IMR-90 (cell line): ENCODE data around the gene CKS1B. TPM values are rescaled to one million over a fixed set of nuclear protein-coding genes. Genes with fewer than 3 reads are reported as not detected.

ENCODE experiments used
- ATAC-seq: fragments of 200-7000 bp; cut with Tn5 transposase; 2 replicates; pipeline ENCODE4 v1.9.1; 2020; ENCODE audit warnings: low read depth, mild to moderate bottlenecking, moderate library complexity
- BruUV-seq: library from RNA; stranded (reverse); fragments of 400-500 nt; replicated peaks from 2 replicates; lab custom pipeline; 2021; lab: Mats Ljungman, UMichigan
- CTCF ChIA-PET: fragments of 300-600 bp; formaldehyde crosslinking; extraction: SDS; loops from one replicate; lab custom pipeline; 2021; ENCODE audit warnings: antibody characterized with exemption; lab: Yijun Ruan, JAX
- POLR2A ChIA-PET: fragments of 300-600 bp; sonication (Branson Sonifier 250); formaldehyde crosslinking; loops from one replicate; lab custom pipeline; 2022; ENCODE audit warnings: antibody characterized with exemption; ENCODE audit not compliant: unreplicated experiment; lab: Charles Lee
- DNase-seq: peaks from one replicate; pipeline ENCODE4 v3.0.0; 2013
- H2AFZ ChIP-seq: replicated peaks from 2 replicates; pipeline ENCODE3; 2013; ENCODE audit warnings: low read length, mild to moderate bottlenecking; ENCODE audit not compliant: poor library complexity
- H2AK5ac ChIP-seq: 2 replicates; pipeline ENCODE4 v1.6.1; 2013; ENCODE audit warnings: low read depth, low read length, inconsistent platforms
- H2AK9ac ChIP-seq: replicated peaks from 2 replicates; pipeline ENCODE3; 2013; ENCODE audit warnings: mild to moderate bottlenecking, low read depth, low read length, moderate library complexity; ENCODE audit not compliant: poor library complexity
- H2BK120ac ChIP-seq: 2 replicates; pipeline ENCODE4 v1.6.1; 2013; ENCODE audit warnings: low read depth, low read length, inconsistent platforms
- H2BK15ac ChIP-seq: 3 replicates; pipeline ENCODE4 v1.6.1; 2013; ENCODE audit warnings: low read depth, low read length, inconsistent platforms
- H2BK20ac ChIP-seq: 2 replicates; pipeline ENCODE4 v1.6.1; 2013; ENCODE audit warnings: low read depth, mild to moderate bottlenecking, inconsistent platforms, low read length, moderate library complexity
- H2BK5ac ChIP-seq: 2 replicates; pipeline ENCODE4 v1.6.1; 2013; ENCODE audit warnings: mild to moderate bottlenecking, low read depth, low read length, inconsistent platforms; ENCODE audit not compliant: poor library complexity, severe bottlenecking
- H3K14ac ChIP-seq: replicated peaks from 2 replicates; pipeline ENCODE4 v1.6.1; 2013; ENCODE audit warnings: low read depth, low read length, inconsistent platforms
- H3K18ac ChIP-seq: 2 replicates; pipeline ENCODE4 v1.6.1; 2013; ENCODE audit warnings: low read depth, low read length, control low read depth
- H3K23ac ChIP-seq: 2 replicates; pipeline ENCODE4 v1.6.1; 2013; ENCODE audit warnings: low read depth, low read length, inconsistent platforms
- H3K27ac ChIP-seq: 2 replicates; pipeline ENCODE4 v1.5.1; 2013; ENCODE audit warnings: mild to moderate bottlenecking, control low read depth, low read length; ENCODE audit not compliant: insufficient read depth
- H3K27me3 ChIP-seq: 2 replicates; pipeline ENCODE4 v1.6.1; 2013; ENCODE audit warnings: low read length; ENCODE audit not compliant: control insufficient read depth, insufficient read depth
- H3K36me3 ChIP-seq: 2 replicates; pipeline ENCODE4 v1.6.1; 2013; ENCODE audit warnings: low read length, mixed read lengths; ENCODE audit not compliant: control insufficient read depth, insufficient read depth
- H3K4ac ChIP-seq: 2 replicates; pipeline ENCODE4 v1.6.1; 2013; ENCODE audit warnings: low read depth, low read length, inconsistent platforms
- H3K4me1 ChIP-seq: 2 replicates; pipeline ENCODE4 v1.6.1; 2013; ENCODE audit warnings: low read length, mixed read lengths; ENCODE audit not compliant: control insufficient read depth, insufficient read depth
- H3K4me2 ChIP-seq: 2 replicates; pipeline ENCODE4 v1.6.1; 2013; ENCODE audit warnings: low read depth, mild to moderate bottlenecking, control low read depth, low read length, moderate library complexity
- H3K4me3 ChIP-seq: 2 replicates; pipeline ENCODE4 v1.5.1; 2013; ENCODE audit warnings: low read depth, mild to moderate bottlenecking, control low read depth, low read length, moderate library complexity; ENCODE audit not compliant: insufficient read depth
- H3K56ac ChIP-seq: 2 replicates; pipeline ENCODE4 v1.6.1; 2013; ENCODE audit warnings: low read length, inconsistent platforms; ENCODE audit not compliant: insufficient read depth; ENCODE audit errors: extremely low read depth
- H3K79me1 ChIP-seq, 2 experiments: 2 replicates each; pipeline ENCODE4 v1.6.1; 2013; ENCODE audit warnings: low read length in 2 of 2, inconsistent platforms in 1 of 2, low read depth in 1 of 2
- H3K9ac ChIP-seq: 2 replicates; pipeline ENCODE4 v1.6.1; 2013; ENCODE audit warnings: low read depth, low read length, control low read depth
- H3K9me1 ChIP-seq: 2 replicates; pipeline ENCODE4 v1.6.1; 2013; ENCODE audit warnings: low read length, inconsistent platforms; ENCODE audit not compliant: insufficient read depth
- H3K9me3 ChIP-seq: 2 replicates; pipeline ENCODE4 v1.6.1; 2013; ENCODE audit warnings: low read length; ENCODE audit not compliant: control insufficient read depth, insufficient read depth
- H4K20me1 ChIP-seq: 2 replicates; pipeline ENCODE4 v1.6.1; 2013; ENCODE audit warnings: low read length, inconsistent platforms; ENCODE audit not compliant: insufficient read depth
- H4K5ac ChIP-seq: 2 replicates; pipeline ENCODE4 v1.6.1; 2013; ENCODE audit warnings: mild to moderate bottlenecking, low read depth, low read length, control low read depth
- H4K8ac ChIP-seq, 2 experiments: 2 replicates each; pipeline ENCODE4 v1.6.1; 2013; ENCODE audit warnings: low read depth in 2 of 2, low read length in 2 of 2, control low read depth in 1 of 2, inconsistent platforms in 1 of 2
- H4K91ac ChIP-seq: 2 replicates; pipeline ENCODE4 v1.6.1; 2013; ENCODE audit warnings: low read depth, low read length, inconsistent platforms; ENCODE audit not compliant: insufficient read depth
- MXI1 ChIP-seq: IDR thresholded peaks from 2 replicates; pipeline ENCODE4 v1.6.1; 2012; ENCODE audit warnings: low read depth, mild to moderate bottlenecking, low read length, moderate library complexity, borderline replicate concordance
- SMC3 ChIP-seq: fragments of 150-350 bp; IDR thresholded peaks from 2 replicates; pipeline ENCODE4 v1.6.1; 2016; ENCODE audit warnings: low read depth, mild to moderate bottlenecking, antibody characterized with exemption, low read length, moderate library complexity
- WGBS, 2 experiments: methylation state at CpG; one replicate each; pipeline versions ENCODE4 v1.1.5 to v1.1.7; 2013; ENCODE audit warnings: missing lambda C conversion rate in 2 of 2; ENCODE audit not compliant: insufficient read length in 1 of 2; ENCODE audit errors: extremely low coverage in 2 of 2; 5-methylcytosine and 5-hydroxymethylcytosine counted together
- dilution Hi-C: fragments of 300-500 bp; cut with HindIII; formaldehyde crosslinking; loops from one replicate; pipeline ENCODE4 v1.14.3; 2018; ENCODE audit warnings: low sequenced_read_pairs; ENCODE audit not compliant: unreplicated experiment
- in situ Hi-C: fragments of 300-500 bp; cut with MboI; formaldehyde crosslinking; loops from 3 replicates; pipeline ENCODE4 v1.14.3; 2019; ENCODE audit warnings: low sequenced_read_pairs, inconsistent platforms, mixed read lengths
- intact Hi-C: fragments of 100-400 bp; cut with micrococcal nuclease; formaldehyde crosslinking; loops from 2 replicates; pipeline ENCODE4 v1.10.0; 2022
- polyA plus RNA-seq, 3 experiments: library from polyadenylated mRNA; depleted of rRNA; stranded (reverse); fragments of >200 nt; gene quantifications; 2 replicates each; pipeline ENCODE4 v1.2.3, GENCODE V29; 2012; ENCODE audit warnings: low replicate concordance in 1 of 3
- total RNA-seq: library from RNA; depleted of rRNA; stranded (reverse); fragments of >200 nt; gene quantifications from 2 replicates; pipeline ENCODE4 v1.2.3, GENCODE V29; 2012

The CKS1B gene
- total and polyA plus RNA-seq, 2 of the 4 experiments (the other 2 are of a cell fraction): 140 to 195 TPM

DNA sequence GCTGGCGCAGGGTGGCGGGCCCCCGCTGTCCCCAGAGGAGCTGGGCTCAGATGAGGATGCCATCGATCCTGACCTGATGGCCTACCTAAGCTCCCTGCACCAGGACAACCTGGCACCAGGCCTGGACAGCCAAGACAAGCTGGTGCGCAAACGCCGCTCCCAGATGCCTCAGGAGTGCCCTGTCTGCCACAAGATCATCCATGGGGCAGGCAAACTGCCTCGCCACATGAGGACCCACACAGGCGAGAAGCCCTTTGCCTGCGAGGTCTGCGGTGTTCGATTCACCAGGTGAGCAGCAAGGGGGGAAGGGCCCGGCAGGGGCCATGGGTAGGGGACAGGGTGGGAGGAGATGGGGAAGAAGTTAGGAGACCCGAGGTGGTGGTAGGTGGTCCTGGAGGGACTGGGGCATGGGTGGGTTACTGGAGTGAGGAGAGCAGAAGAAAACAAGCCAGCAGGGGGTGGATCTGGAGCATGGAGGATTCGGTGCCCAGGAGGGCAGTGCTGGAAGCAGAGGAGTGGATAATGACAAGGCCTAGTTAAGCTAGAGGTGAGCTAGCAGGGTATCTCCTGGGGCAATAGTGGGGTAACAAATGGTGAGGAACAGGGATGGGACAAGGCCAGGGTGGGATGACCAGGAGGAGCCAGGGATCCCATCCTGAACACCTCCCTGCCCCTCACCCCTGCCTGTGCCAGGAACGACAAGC lies 41.2 kb downstream of the CKS1B start:
- BruUV-seq: no TSS peak
- H3K9me3 ChIP-seq: no peaks in the 10 kb centered on the region
- no peak overlapping the region for H3K9ac ChIP-seq
- ATAC-seq: no peak
- DNase-seq: no peak
- ChIA-PET POLR2A (interaction anchor here (0.6 kb wide), 1 partner anchor 457 kb away, joined by 13 read pairs; the partner anchor contains the start of gene UBE2Q1), CTCF (interaction anchor here (1.0 to 2.3 kb wide), 3 partner anchors 12 to 43 kb away, joined by 3 to 7 read pairs (median 4); no protein-coding TSS in a partner anchor)
- H3K9me1 ChIP-seq: peaks cover 2% of the 10 kb centered on the region; the same call in 1 of the 2 replicates
- H3K4me2 ChIP-seq: no peak overlapping the region
- H3K27ac ChIP-seq: no peak overlapping the region
- TF ChIP-seq SMC3: no peak
- no peak for TF ChIP-seq MXI1
- no peak overlapping the region for H2BK15ac ChIP-seq
- intact Hi-C loops (no loop called here), dilution Hi-C loops (no loop called here), in situ Hi-C loops (no loop called here)
- no peak overlapping the region for H2AK5ac ChIP-seq
- no peak overlapping the region for H2AFZ ChIP-seq
- no peak overlapping the region for H2AK9ac ChIP-seq
- no peak overlapping the region for H4K8ac ChIP-seq
- WGBS, 2 experiments: 94% methylated on average over 9 of the region's 16 CpGs; no CpG with 5 or more reads in 1 of the 2 experiments
- peaks cover 9% of the 10 kb centered on the region; the same call in 1 of the 2 replicates for H3K4me1 ChIP-seq
- no peak overlapping the region for H4K5ac ChIP-seq
- H2BK5ac ChIP-seq: no peak overlapping the region
- H2BK20ac ChIP-seq: no peak overlapping the region
- H3K23ac ChIP-seq: no peak overlapping the region
- no peak overlapping the region for H2BK120ac ChIP-seq
- H3K27me3 ChIP-seq: no peaks in the 10 kb centered on the region
- H3K4me3 ChIP-seq: no peak overlapping the region
- peaks cover 15% of the 10 kb centered on the region for H4K20me1 ChIP-seq
- H4K91ac ChIP-seq: no peak overlapping the region
- no peak overlapping the region for H3K18ac ChIP-seq
- H3K79me1 ChIP-seq: peaks cover 0 to 14% of the 10 kb centered on the region in 2 experiments; a peak in 1 of 4 replicates
- H3K14ac ChIP-seq: no peak overlapping the region
- no peak overlapping the region for H3K4ac ChIP-seq
- no peak overlapping the region for H3K56ac ChIP-seq
- peaks cover 22% of the 10 kb centered on the region for H3K36me3 ChIP-seq
